ENCODE measurements around the gene CSNK1A1. TPM values are rescaled to one million over a fixed set of nuclear protein-coding genes. Genes with fewer than 3 reads are reported as not detected.
"Not testable (repeated sequence)": the region's sequence is repeated elsewhere in the genome, so short reads cannot be mapped to it uniquely, and the experiment has no call there.

The CSNK1A1 gene
- polyA plus RNA-seq (2013, experiment 1 of 4): 179 TPM
- 202 TPM for polyA plus RNA-seq (2013, experiment 2 of 4)
- 168 TPM for polyA plus RNA-seq (2013, experiment 3 of 4)
- 176 TPM for polyA plus RNA-seq (2013, experiment 4 of 4)

- Histone ChIP-seq H3K27me3 (ENCODE audit: control insufficient read depth, insufficient read depth, low read length, poor library complexity, severe bottlenecking) (no peaks in the 10 kb centered on the region), H3K36me3 (ENCODE audit: control insufficient read depth, insufficient read depth, low read length) (no peaks in the 10 kb centered on the region), H3K4me3 (ENCODE audit: insufficient read depth, low read depth, low read length) (peak within 1 kb of the TSS; percentile 98), H3K4me1 (ENCODE audit: control insufficient read depth, insufficient read depth, low read length) (peaks cover 6% of the 10 kb centered on the region), H3K27ac (ENCODE audit: insufficient read depth, low read depth, low read length, poor library complexity, severe bottlenecking) (peak within 1 kb of the TSS; percentile 89), H3K9me3 (ENCODE audit: control insufficient read depth, low read length) (no peaks in the 10 kb centered on the region)
- 0% methylated on average over 67 of the region's 67 CpGs for WGBS, 2 experiments
These were observed at the start of gene CSNK1A1 for GRCh38 chr5:149551227-149552037. Gene CSNK1A1 (minus strand): TSS chr5:149551439. CDS start chr5:149550964, 475 bp downstream.

- Histone ChIP-seq H3K27me3 (ENCODE audit: control insufficient read depth, insufficient read depth, low read length, poor library complexity, severe bottlenecking) (no peaks in the 10 kb centered on the region), H3K9me3 (ENCODE audit: control insufficient read depth, low read length) (no peaks in the 10 kb centered on the region), H3K4me1 (ENCODE audit: control insufficient read depth, insufficient read depth, low read length) (no peaks in the 10 kb centered on the region), H3K27ac (ENCODE audit: insufficient read depth, low read depth, low read length, poor library complexity, severe bottlenecking) (no peak overlapping the region), H3K4me3 (ENCODE audit: insufficient read depth, low read depth, low read length) (no peak overlapping the region), H3K36me3 (ENCODE audit: control insufficient read depth, insufficient read depth, low read length) (no peaks in the 10 kb centered on the region)
- 93 to 94% methylated on average over 3 of the region's 3 CpGs for WGBS, 2 experiments
These were observed 49.7 kb upstream of the CSNK1A1 start for GRCh38 chr5:149600932-149601331.

- no peaks in the 10 kb centered on the region for H3K36me3 ChIP-seq (ENCODE audit: control insufficient read depth, insufficient read depth, low read length)
- H3K27ac ChIP-seq (ENCODE audit: insufficient read depth, low read depth, low read length, poor library complexity, severe bottlenecking): no peak overlapping the region
- H3K4me1 ChIP-seq (ENCODE audit: control insufficient read depth, insufficient read depth, low read length): no peaks in the 10 kb centered on the region
- WGBS, 2 experiments: 92 to 95% methylated on average over 2 to 4 of the region's 4 CpGs
- no peaks in the 10 kb centered on the region for H3K27me3 ChIP-seq (ENCODE audit: control insufficient read depth, insufficient read depth, low read length, poor library complexity, severe bottlenecking)
- no peak overlapping the region for H3K4me3 ChIP-seq (ENCODE audit: insufficient read depth, low read depth, low read length)
- H3K9me3 ChIP-seq (ENCODE audit: control insufficient read depth, low read length): no peaks in the 10 kb centered on the region
These were observed 48.1 kb upstream of the CSNK1A1 start for GRCh38 chr5:149599375-149599774.

GRCh38 chr5:149598966-149599365 lies 47.7 kb upstream of the CSNK1A1 start:
- Histone ChIP-seq H3K4me3 (ENCODE audit: insufficient read depth, low read depth, low read length) (no peak overlapping the region), H3K9me3 (ENCODE audit: control insufficient read depth, low read length) (no peaks in the 10 kb centered on the region), H3K27ac (ENCODE audit: insufficient read depth, low read depth, low read length, poor library complexity, severe bottlenecking) (no peak overlapping the region), H3K36me3 (ENCODE audit: control insufficient read depth, insufficient read depth, low read length) (no peaks in the 10 kb centered on the region), H3K27me3 (ENCODE audit: control insufficient read depth, insufficient read depth, low read length, poor library complexity, severe bottlenecking) (no peaks in the 10 kb centered on the region), H3K4me1 (ENCODE audit: control insufficient read depth, insufficient read depth, low read length) (no peaks in the 10 kb centered on the region)
- 55 to 60% methylated on average over 3 of the region's 3 CpGs for WGBS, 2 experiments

GRCh38 chr5:149598234-149598633 lies 47.0 kb upstream of the CSNK1A1 start:
- H3K9me3 ChIP-seq (ENCODE audit: control insufficient read depth, low read length); H3K27me3 ChIP-seq (ENCODE audit: control insufficient read depth, insufficient read depth, low read length, poor library complexity, severe bottlenecking); H3K36me3 ChIP-seq (ENCODE audit: control insufficient read depth, insufficient read depth, low read length); H3K4me3 ChIP-seq (ENCODE audit: insufficient read depth, low read depth, low read length); H3K4me1 ChIP-seq (ENCODE audit: control insufficient read depth, insufficient read depth, low read length); H3K27ac ChIP-seq (ENCODE audit: insufficient read depth, low read depth, low read length, poor library complexity, severe bottlenecking): not testable (repeated sequence)
- WGBS, 2 experiments: 95 to 96% methylated on average over 2 of the region's 2 CpGs

GRCh38 chr5:149597618-149598017 lies 46.4 kb upstream of the CSNK1A1 start:
- H3K4me3 ChIP-seq (ENCODE audit: insufficient read depth, low read depth, low read length): no peak overlapping the region
- 93 to 94% methylated on average over 7 of the region's 7 CpGs for WGBS, 2 experiments
- no peaks in the 10 kb centered on the region for H3K9me3 ChIP-seq (ENCODE audit: control insufficient read depth, low read length)
- no peaks in the 10 kb centered on the region for H3K4me1 ChIP-seq (ENCODE audit: control insufficient read depth, insufficient read depth, low read length)
- H3K27me3 ChIP-seq (ENCODE audit: control insufficient read depth, insufficient read depth, low read length, poor library complexity, severe bottlenecking): no peaks in the 10 kb centered on the region
- no peaks in the 10 kb centered on the region for H3K36me3 ChIP-seq (ENCODE audit: control insufficient read depth, insufficient read depth, low read length)
- H3K27ac ChIP-seq (ENCODE audit: insufficient read depth, low read depth, low read length, poor library complexity, severe bottlenecking): no peak overlapping the region

GRCh38 chr5:149596712-149597111 lies 45.5 kb upstream of the CSNK1A1 start:
- Histone ChIP-seq H3K9me3 (ENCODE audit: control insufficient read depth, low read length) (no peaks in the 10 kb centered on the region), H3K27me3 (ENCODE audit: control insufficient read depth, insufficient read depth, low read length, poor library complexity, severe bottlenecking) (no peaks in the 10 kb centered on the region), H3K4me3 (ENCODE audit: insufficient read depth, low read depth, low read length) (no peak overlapping the region), H3K36me3 (ENCODE audit: control insufficient read depth, insufficient read depth, low read length) (no peaks in the 10 kb centered on the region), H3K27ac (ENCODE audit: insufficient read depth, low read depth, low read length, poor library complexity, severe bottlenecking) (no peak overlapping the region), H3K4me1 (ENCODE audit: control insufficient read depth, insufficient read depth, low read length) (no peaks in the 10 kb centered on the region)
- 94 to 96% methylated on average over 2 of the region's 2 CpGs for WGBS, 2 experiments

GRCh38 chr5:149595105-149595504 lies 43.9 kb upstream of the CSNK1A1 start:
- WGBS, 2 experiments: 90 to 91% methylated on average over 3 of the region's 3 CpGs
- not testable (repeated sequence) for H3K27ac ChIP-seq (ENCODE audit: insufficient read depth, low read depth, low read length, poor library complexity, severe bottlenecking); H3K27me3 ChIP-seq (ENCODE audit: control insufficient read depth, insufficient read depth, low read length, poor library complexity, severe bottlenecking); H3K4me3 ChIP-seq (ENCODE audit: insufficient read depth, low read depth, low read length); H3K36me3 ChIP-seq (ENCODE audit: control insufficient read depth, insufficient read depth, low read length); H3K4me1 ChIP-seq (ENCODE audit: control insufficient read depth, insufficient read depth, low read length); H3K9me3 ChIP-seq (ENCODE audit: control insufficient read depth, low read length)

GRCh38 chr5:149594206-149594895 lies 43.1 kb upstream of the CSNK1A1 start:
- Histone ChIP-seq H3K9me3 (ENCODE audit: control insufficient read depth, low read length) (no peaks in the 10 kb centered on the region), H3K27ac (ENCODE audit: insufficient read depth, low read depth, low read length, poor library complexity, severe bottlenecking) (no peak overlapping the region), H3K4me1 (ENCODE audit: control insufficient read depth, insufficient read depth, low read length) (no peaks in the 10 kb centered on the region), H3K36me3 (ENCODE audit: control insufficient read depth, insufficient read depth, low read length) (no peaks in the 10 kb centered on the region), H3K4me3 (ENCODE audit: insufficient read depth, low read depth, low read length) (no peak overlapping the region), H3K27me3 (ENCODE audit: control insufficient read depth, insufficient read depth, low read length, poor library complexity, severe bottlenecking) (no peaks in the 10 kb centered on the region)
- 90 to 91% methylated on average over 4 to 5 of the region's 5 CpGs for WGBS, 2 experiments

GRCh38 chr5:149593370-149593769 lies 42.1 kb upstream of the CSNK1A1 start:
- WGBS, 2 experiments: 80 to 87% methylated on average over 2 of the region's 2 CpGs
- H3K4me3 ChIP-seq (ENCODE audit: insufficient read depth, low read depth, low read length): no peak overlapping the region
- no peaks in the 10 kb centered on the region for H3K9me3 ChIP-seq (ENCODE audit: control insufficient read depth, low read length)
- H3K36me3 ChIP-seq (ENCODE audit: control insufficient read depth, insufficient read depth, low read length): no peaks in the 10 kb centered on the region
- H3K27ac ChIP-seq (ENCODE audit: insufficient read depth, low read depth, low read length, poor library complexity, severe bottlenecking): no peak overlapping the region
- H3K27me3 ChIP-seq (ENCODE audit: control insufficient read depth, insufficient read depth, low read length, poor library complexity, severe bottlenecking): no peaks in the 10 kb centered on the region
- H3K4me1 ChIP-seq (ENCODE audit: control insufficient read depth, insufficient read depth, low read length): no peaks in the 10 kb centered on the region
